ENCODE data around the gene GFPT2. TPM values are rescaled to one million over a fixed set of nuclear protein-coding genes. Genes with fewer than 3 reads are reported as not detected.

The GFPT2 gene
- 1.9 and 6.2 TPM in 2 replicates for total RNA-seq (2014; rRNA removed; shearing (Covaris generic))

- peak; percentile 70 for DNase-seq (ENCODE audit: low read depth)
Observed at GRCh38 chr5:180353048-180353979, at the start of gene GFPT2. Gene GFPT2, minus strand, starts transcription at chr5:180353336. Its CDS starts 119 bp downstream, at chr5:180353217.

- no peak for DNase-seq (ENCODE audit: low read depth)
Observed at GRCh38 chr5:180402716-180403115, 49.6 kb upstream of the GFPT2 start.

- no peak for DNase-seq (ENCODE audit: low read depth)
Observed at GRCh38 chr5:180401229-180401907, 48.2 kb upstream of the GFPT2 start.

- DNase-seq (ENCODE audit: low read depth) = no peak
Observed at GRCh38 chr5:180400416-180400815, 47.3 kb upstream of the GFPT2 start.

- DNase-seq (ENCODE audit: low read depth) = no peak
Observed at GRCh38 chr5:180399401-180400215, 46.5 kb upstream of the GFPT2 start.

GRCh38 chr5:180396926-180397325 lies 43.8 kb upstream of the GFPT2 start:
- DNase-seq (ENCODE audit: low read depth) = no peak

GRCh38 chr5:180395540-180396274 lies 42.6 kb upstream of the GFPT2 start:
- peak; percentile 35 for DNase-seq (ENCODE audit: low read depth)

- no peak for DNase-seq (ENCODE audit: low read depth)
Observed at GRCh38 chr5:180394031-180394636, 41.0 kb upstream of the GFPT2 start.

GRCh38 chr5:180391276-180391675 lies 38.1 kb upstream of the GFPT2 start:
- DNase-seq (ENCODE audit: low read depth) = no peak

GRCh38 chr5:180390441-180391190 lies 37.5 kb upstream of the GFPT2 start:
- no peak for DNase-seq (ENCODE audit: low read depth)

GRCh38 chr5:180389252-180390101 lies 36.3 kb upstream of the GFPT2 start:
- DNase-seq (ENCODE audit: low read depth) = no peak

GRCh38 chr5:180387798-180388197 lies 34.7 kb upstream of the GFPT2 start:
- no peak for DNase-seq (ENCODE audit: low read depth)

- DNase-seq (ENCODE audit: low read depth) = no peak
Observed at GRCh38 chr5:180382926-180383325, 29.8 kb upstream of the GFPT2 start.

- DNase-seq (ENCODE audit: low read depth) = no peak
Observed at GRCh38 chr5:180381851-180382480, 28.8 kb upstream of the GFPT2 start.

GRCh38 chr5:180381428-180381827 lies 28.3 kb upstream of the GFPT2 start:
- no peak for DNase-seq (ENCODE audit: low read depth)

GRCh38 chr5:180380856-180381255 lies 27.7 kb upstream of the GFPT2 start:
- no peak for DNase-seq (ENCODE audit: low read depth)

GRCh38 chr5:180380441-180380840 lies 27.3 kb upstream of the GFPT2 start:
- no peak for DNase-seq (ENCODE audit: low read depth)

- DNase-seq (ENCODE audit: low read depth) = no peak
Observed at GRCh38 chr5:180379355-180380070, 26.4 kb upstream of the GFPT2 start.

All from M059J (cell line).